ENCODE results near the gene UPF1.

The UPF1 gene

DNA sequence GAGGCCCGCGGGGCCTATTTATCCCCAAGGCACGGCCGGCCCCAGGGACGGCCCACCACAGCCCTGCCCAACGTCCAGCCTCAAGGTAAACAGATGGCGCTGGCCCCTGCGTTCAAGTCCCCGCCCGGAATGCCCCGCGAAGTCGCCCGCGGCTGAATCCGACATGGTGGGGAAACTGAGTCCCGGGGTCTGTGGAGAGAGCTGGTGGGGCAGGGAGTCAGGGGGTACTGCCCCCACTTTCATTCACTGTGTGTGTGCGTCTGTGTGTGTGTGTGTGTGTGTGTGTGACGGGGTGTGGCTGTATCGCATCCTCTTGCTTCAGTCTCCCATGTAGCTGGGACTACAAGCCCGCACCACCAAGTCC lies 40.5 kb upstream of the UPF1 start:
- H3K4me1 ChIP-seq (ENCODE audit: control insufficient read depth, insufficient read depth, low read length), result peaks cover 19% of the 10 kb centered on the region
- H3K4me3 ChIP-seq (ENCODE audit: low read depth, low read length), result peak overlapping the region; percentile 57
- H3K9me3 ChIP-seq (ENCODE audit: control insufficient read depth, insufficient read depth, low read depth, low read length), result no peaks in the 10 kb centered on the region
- H3K9ac ChIP-seq (ENCODE audit: low read length), result no peak overlapping the region
- no peak overlapping the region for H3K27ac ChIP-seq (ENCODE audit: low read depth, low read length)
- H3K27me3 ChIP-seq (ENCODE audit: control insufficient read depth, insufficient read depth, low read length), result peaks cover 100% of the 10 kb centered on the region
- H3K36me3 ChIP-seq (ENCODE audit: control insufficient read depth, insufficient read depth, low read length), result no peaks in the 10 kb centered on the region

- Histone ChIP-seq H3K9me3 (ENCODE audit: control insufficient read depth, insufficient read depth, low read depth, low read length) (no peaks in the 10 kb centered on the region), H3K4me3 (ENCODE audit: low read depth, low read length) (no peak overlapping the region), H3K27me3 (ENCODE audit: control insufficient read depth, insufficient read depth, low read length) (peaks cover 100% of the 10 kb centered on the region), H3K4me1 (ENCODE audit: control insufficient read depth, insufficient read depth, low read length) (peaks cover 16% of the 10 kb centered on the region), H3K36me3 (ENCODE audit: control insufficient read depth, insufficient read depth, low read length) (no peaks in the 10 kb centered on the region), H3K9ac (ENCODE audit: low read length) (no peak overlapping the region), H3K27ac (ENCODE audit: low read depth, low read length) (no peak overlapping the region)
Observed at GRCh38 chr19:18792661-18793060, 39.1 kb upstream of the UPF1 start.

GRCh38 chr19:18793144-18794028 lies 38.4 kb upstream of the UPF1 start:
- Histone ChIP-seq H3K9ac (ENCODE audit: low read length) (no peak overlapping the region), H3K9me3 (ENCODE audit: control insufficient read depth, insufficient read depth, low read depth, low read length) (no peaks in the 10 kb centered on the region), H3K27me3 (ENCODE audit: control insufficient read depth, insufficient read depth, low read length) (peaks cover 100% of the 10 kb centered on the region), H3K4me3 (ENCODE audit: low read depth, low read length) (no peak overlapping the region), H3K36me3 (ENCODE audit: control insufficient read depth, insufficient read depth, low read length) (no peaks in the 10 kb centered on the region), H3K4me1 (ENCODE audit: control insufficient read depth, insufficient read depth, low read length) (peaks cover 16% of the 10 kb centered on the region), H3K27ac (ENCODE audit: low read depth, low read length) (no peak overlapping the region)

GRCh38 chr19:18794029-18794313 lies 37.8 kb upstream of the UPF1 start:
- peaks cover 100% of the 10 kb centered on the region for H3K27me3 ChIP-seq (ENCODE audit: control insufficient read depth, insufficient read depth, low read length)
- H3K36me3 ChIP-seq (ENCODE audit: control insufficient read depth, insufficient read depth, low read length), result no peaks in the 10 kb centered on the region
- H3K9me3 ChIP-seq (ENCODE audit: control insufficient read depth, insufficient read depth, low read depth, low read length), result no peaks in the 10 kb centered on the region
- H3K9ac ChIP-seq (ENCODE audit: low read length), result no peak overlapping the region
- H3K4me1 ChIP-seq (ENCODE audit: control insufficient read depth, insufficient read depth, low read length), result peaks cover 12% of the 10 kb centered on the region
- no peak overlapping the region for H3K4me3 ChIP-seq (ENCODE audit: low read depth, low read length)
- H3K27ac ChIP-seq (ENCODE audit: low read depth, low read length), result no peak overlapping the region

- H3K9me3 ChIP-seq (ENCODE audit: control insufficient read depth, insufficient read depth, low read depth, low read length), result no peaks in the 10 kb centered on the region
- no peaks in the 10 kb centered on the region for H3K36me3 ChIP-seq (ENCODE audit: control insufficient read depth, insufficient read depth, low read length)
- peaks cover 11% of the 10 kb centered on the region for H3K4me1 ChIP-seq (ENCODE audit: control insufficient read depth, insufficient read depth, low read length)
- no peak overlapping the region for H3K4me3 ChIP-seq (ENCODE audit: low read depth, low read length)
- H3K9ac ChIP-seq (ENCODE audit: low read length), result no peak overlapping the region
- peaks cover 100% of the 10 kb centered on the region for H3K27me3 ChIP-seq (ENCODE audit: control insufficient read depth, insufficient read depth, low read length)
- no peak overlapping the region for H3K27ac ChIP-seq (ENCODE audit: low read depth, low read length)
Observed at GRCh38 chr19:18794692-18795091, 37.1 kb upstream of the UPF1 start.

DNA sequence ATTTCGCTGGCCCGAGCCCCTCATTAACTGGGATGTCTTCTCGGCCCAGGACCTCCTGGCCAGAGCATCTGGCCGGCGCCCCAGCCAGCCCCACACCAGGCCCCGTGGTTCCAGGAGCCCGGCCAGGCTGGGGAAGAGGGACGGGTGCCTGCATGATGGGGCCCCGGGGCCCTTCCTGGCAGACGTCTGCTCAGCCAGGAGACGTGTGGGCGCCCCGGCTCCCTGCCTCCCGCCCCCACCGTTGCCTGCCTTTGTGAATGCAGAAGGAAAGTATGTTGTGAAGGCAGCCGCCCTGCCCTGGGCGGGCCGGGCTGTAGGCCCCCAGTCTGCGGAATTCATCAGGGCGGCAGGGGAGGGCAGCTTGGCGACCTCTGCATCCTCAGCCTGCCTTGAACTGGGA lies 36.2 kb upstream of the UPF1 start:
- H3K27me3 ChIP-seq (ENCODE audit: control insufficient read depth, insufficient read depth, low read length), result peaks cover 100% of the 10 kb centered on the region
- no peak overlapping the region for H3K9ac ChIP-seq (ENCODE audit: low read length)
- H3K4me1 ChIP-seq (ENCODE audit: control insufficient read depth, insufficient read depth, low read length), result peaks cover 7% of the 10 kb centered on the region
- H3K4me3 ChIP-seq (ENCODE audit: low read depth, low read length), result no peak overlapping the region
- H3K9me3 ChIP-seq (ENCODE audit: control insufficient read depth, insufficient read depth, low read depth, low read length), result no peaks in the 10 kb centered on the region
- no peak overlapping the region for H3K27ac ChIP-seq (ENCODE audit: low read depth, low read length)
- no peaks in the 10 kb centered on the region for H3K36me3 ChIP-seq (ENCODE audit: control insufficient read depth, insufficient read depth, low read length)

DNA sequence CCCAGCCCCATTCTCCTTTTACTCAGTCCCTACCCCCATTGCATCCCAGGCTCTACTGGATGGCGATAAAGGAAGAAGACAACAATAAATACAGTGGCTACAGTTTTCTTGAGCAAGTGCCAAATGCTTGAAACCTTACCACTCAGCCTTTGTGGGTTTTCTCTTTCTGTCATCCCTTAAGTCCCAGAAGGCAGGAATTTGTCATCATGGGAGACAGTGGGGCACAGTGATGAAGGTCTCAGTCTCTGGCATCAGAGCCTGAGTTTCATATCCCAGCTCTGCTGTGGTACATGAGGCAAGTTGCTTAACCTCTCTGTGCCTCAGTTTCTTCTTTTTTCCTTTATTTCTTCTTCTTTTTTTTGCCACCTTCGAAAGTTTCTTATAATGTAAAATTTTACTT lies 35.5 kb upstream of the UPF1 start:
- Histone ChIP-seq H3K9me3 (ENCODE audit: control insufficient read depth, insufficient read depth, low read depth, low read length) (no peaks in the 10 kb centered on the region), H3K27me3 (ENCODE audit: control insufficient read depth, insufficient read depth, low read length) (peaks cover 100% of the 10 kb centered on the region), H3K9ac (ENCODE audit: low read length) (no peak overlapping the region), H3K36me3 (ENCODE audit: control insufficient read depth, insufficient read depth, low read length) (no peaks in the 10 kb centered on the region), H3K27ac (ENCODE audit: low read depth, low read length) (no peak overlapping the region), H3K4me1 (ENCODE audit: control insufficient read depth, insufficient read depth, low read length) (peaks cover 4% of the 10 kb centered on the region; the same call in 1 of the 2 replicates), H3K4me3 (ENCODE audit: low read depth, low read length) (no peak overlapping the region)

DNA sequence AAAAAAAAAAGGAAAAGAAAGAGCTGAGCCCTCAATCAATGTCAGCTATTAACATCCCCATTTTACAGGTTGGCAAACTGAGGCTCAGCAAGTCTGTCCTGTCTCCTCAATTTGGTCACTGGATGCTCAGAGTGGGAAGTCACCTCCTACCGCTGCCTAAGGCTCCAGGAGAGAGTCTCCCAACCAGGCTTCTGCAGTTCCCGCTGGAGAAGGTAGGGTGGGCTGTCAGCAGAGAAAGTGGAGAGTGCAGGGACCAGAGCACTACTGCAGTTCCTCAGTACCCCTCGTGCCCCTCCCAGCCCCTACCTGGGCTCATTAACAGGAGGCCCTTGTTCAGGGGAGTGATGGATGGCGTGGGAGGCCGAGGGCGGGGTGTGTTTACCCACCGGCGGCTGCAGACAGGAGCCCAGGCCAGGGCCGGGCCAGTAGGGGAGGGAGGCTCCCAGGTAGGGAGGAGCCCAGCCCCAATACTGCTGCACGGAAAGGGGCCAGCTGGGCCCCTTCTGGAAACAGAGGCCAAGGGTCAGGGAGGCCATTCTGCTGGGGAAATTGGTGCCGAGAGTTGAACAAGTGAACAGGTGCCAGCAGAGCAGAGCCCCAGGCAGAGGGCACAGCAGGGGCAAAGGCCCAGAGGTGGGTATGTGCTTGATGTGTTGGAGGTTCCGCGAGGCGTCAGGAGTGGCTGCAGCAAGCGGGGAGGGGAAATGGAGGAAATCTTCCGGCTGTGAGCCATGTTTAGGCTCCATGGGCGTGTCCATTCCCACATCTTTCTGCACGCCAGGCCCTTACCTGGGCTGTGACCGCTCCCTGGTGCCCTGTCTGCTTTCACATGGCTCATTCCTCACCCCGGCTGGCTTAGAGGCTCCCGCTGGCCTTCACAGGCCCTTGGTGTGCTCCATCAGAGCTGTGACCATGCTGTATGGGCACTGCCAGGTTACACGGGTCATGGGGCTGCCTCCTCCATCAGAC lies 33.1 kb upstream of the UPF1 start:
- Histone ChIP-seq H3K27me3 (ENCODE audit: control insufficient read depth, insufficient read depth, low read length) (peaks cover 93% of the 10 kb centered on the region), H3K27ac (ENCODE audit: low read depth, low read length) (no peak overlapping the region), H3K36me3 (ENCODE audit: control insufficient read depth, insufficient read depth, low read length) (no peaks in the 10 kb centered on the region)

GRCh38 chr19:18799389-18799970 lies 32.3 kb upstream of the UPF1 start:
- peaks cover 91% of the 10 kb centered on the region for H3K27me3 ChIP-seq (ENCODE audit: control insufficient read depth, insufficient read depth, low read length)
- H3K9me3 ChIP-seq (ENCODE audit: control insufficient read depth, insufficient read depth, low read depth, low read length), result no peaks in the 10 kb centered on the region
- H3K27ac ChIP-seq (ENCODE audit: low read depth, low read length), result no peak overlapping the region
- H3K4me3 ChIP-seq (ENCODE audit: low read depth, low read length), result no peak overlapping the region
- no peaks in the 10 kb centered on the region for H3K36me3 ChIP-seq (ENCODE audit: control insufficient read depth, insufficient read depth, low read length)
- H3K9ac ChIP-seq (ENCODE audit: low read length), result no peak overlapping the region
- H3K4me1 ChIP-seq (ENCODE audit: control insufficient read depth, insufficient read depth, low read length), result peaks cover 4% of the 10 kb centered on the region; the same call in 1 of the 2 replicates

More for the DNA sequence above, 33.1 kb upstream of the UPF1 start:
- Histone ChIP-seq H3K9ac (ENCODE audit: low read length) (no peak overlapping the region), H3K9me3 (ENCODE audit: control insufficient read depth, insufficient read depth, low read depth, low read length) (no peaks in the 10 kb centered on the region), H3K4me3 (ENCODE audit: low read depth, low read length) (no peak overlapping the region), H3K4me1 (ENCODE audit: control insufficient read depth, insufficient read depth, low read length) (peaks cover 4% of the 10 kb centered on the region; the same call in 1 of the 2 replicates)

DNA sequence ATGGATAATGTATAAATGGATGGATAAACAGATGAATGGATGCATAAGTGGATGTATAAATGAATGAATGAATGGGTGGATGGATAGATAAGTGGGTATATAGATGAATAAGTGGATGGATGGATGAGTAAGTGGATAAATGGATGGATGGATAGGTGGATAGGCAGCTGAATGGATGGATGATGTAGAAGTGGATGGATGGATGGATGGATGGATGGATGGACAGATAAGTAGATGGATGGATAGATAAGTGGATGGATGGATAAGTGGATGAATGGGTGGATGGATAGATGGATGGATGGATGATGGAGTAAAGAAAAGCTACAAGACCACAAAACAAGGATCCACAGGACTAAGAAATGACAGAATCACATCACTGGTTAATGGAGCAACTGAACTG lies 31.7 kb upstream of the UPF1 start:
- Histone ChIP-seq H3K27me3 (ENCODE audit: control insufficient read depth, insufficient read depth, low read length) (peaks cover 90% of the 10 kb centered on the region), H3K9me3 (ENCODE audit: control insufficient read depth, insufficient read depth, low read depth, low read length) (no peaks in the 10 kb centered on the region), H3K4me3 (ENCODE audit: low read depth, low read length) (no peak overlapping the region), H3K9ac (ENCODE audit: low read length) (no peak overlapping the region), H3K36me3 (ENCODE audit: control insufficient read depth, insufficient read depth, low read length) (no peaks in the 10 kb centered on the region), H3K4me1 (ENCODE audit: control insufficient read depth, insufficient read depth, low read length) (peaks cover 4% of the 10 kb centered on the region; the same call in 1 of the 2 replicates), H3K27ac (ENCODE audit: low read depth, low read length) (no peak overlapping the region)

Data from HUES6 (cell line).